Stimulated activated CD4-positive, alpha-beta T cell treated with anti-CD3 and anti-CD28 coated beads, Interleukin-4, amount 100 ng/mL, for 1 hour (primary cell): ENCODE results near the gene MAMDC2.

Source experiments
- DNase-seq: peaks from one replicate; pipeline ENCODE4 v3.0.0-alpha.2; 2020

MAMDC2 gene

GRCh38 chr9:70066874-70067273 lies 23.2 kb downstream of the MAMDC2 start:
- no peak for DNase-seq

- no peak for DNase-seq
These were observed 26.1 kb downstream of the MAMDC2 start for GRCh38 chr9:70069704-70070103.

- DNase-seq, result no peak
These were observed 29.5 kb downstream of the MAMDC2 start for GRCh38 chr9:70073193-70073592.

- DNase-seq, result no peak
These were observed 30.1 kb downstream of the MAMDC2 start for GRCh38 chr9:70073756-70074155.

- no peak for DNase-seq
These were observed 33.0 kb downstream of the MAMDC2 start for GRCh38 chr9:70076678-70077077.

DNA sequence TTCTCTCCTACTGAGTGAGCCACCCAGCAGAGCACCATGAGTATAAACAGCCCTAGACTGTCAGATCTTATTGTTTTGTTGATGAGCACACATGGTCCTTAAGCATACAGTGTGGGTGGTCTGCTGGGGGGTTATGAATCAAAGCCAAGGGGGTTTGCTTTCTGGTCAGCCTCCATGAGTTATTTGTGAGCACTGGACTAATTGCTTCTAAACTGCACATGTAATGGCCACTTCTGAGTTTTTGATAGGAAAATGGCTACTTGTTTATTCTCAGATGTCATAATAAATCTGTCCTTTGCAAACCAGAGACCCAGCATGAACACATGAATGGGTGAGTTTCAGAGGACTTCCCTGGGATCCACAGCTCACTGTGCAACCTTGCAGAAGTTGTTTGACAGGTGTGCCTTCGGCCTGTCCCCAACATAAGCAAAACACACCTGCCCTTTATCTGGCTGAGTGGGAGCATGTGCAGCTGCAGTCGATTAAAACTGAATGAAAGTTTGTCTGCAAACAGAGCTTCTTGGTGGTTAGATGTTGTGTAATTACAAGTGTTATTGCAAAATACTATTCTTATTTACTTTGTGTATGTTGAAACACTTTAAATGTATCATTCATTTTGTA lies 35.9 kb downstream of the MAMDC2 start:
- no peak for DNase-seq

GRCh38 chr9:70080481-70081119 lies 37.0 kb downstream of the MAMDC2 start:
- DNase-seq, result no peak

GRCh38 chr9:70081120-70081495 lies 37.5 kb downstream of the MAMDC2 start:
- no peak for DNase-seq

DNA sequence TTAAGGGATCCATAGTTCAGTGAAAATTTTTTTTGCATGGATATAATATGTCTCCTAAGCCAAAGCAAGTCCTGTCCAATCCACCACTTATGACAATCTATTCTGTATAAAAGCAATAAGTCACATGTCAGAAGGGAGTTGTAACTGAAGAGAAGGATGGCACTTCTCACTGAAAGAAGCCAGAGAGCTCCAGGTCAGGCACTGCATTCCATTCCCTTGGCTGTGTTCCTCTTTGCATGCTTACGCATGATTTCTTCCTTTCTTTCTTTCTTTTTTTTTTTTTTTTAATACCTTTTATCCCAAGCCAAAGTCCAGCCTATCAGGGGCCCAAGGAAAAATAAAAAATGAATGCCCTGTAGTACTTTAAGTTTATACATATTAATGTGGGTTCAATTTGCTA lies 39.8 kb downstream of the MAMDC2 start:
- DNase-seq, result no peak

DNA sequence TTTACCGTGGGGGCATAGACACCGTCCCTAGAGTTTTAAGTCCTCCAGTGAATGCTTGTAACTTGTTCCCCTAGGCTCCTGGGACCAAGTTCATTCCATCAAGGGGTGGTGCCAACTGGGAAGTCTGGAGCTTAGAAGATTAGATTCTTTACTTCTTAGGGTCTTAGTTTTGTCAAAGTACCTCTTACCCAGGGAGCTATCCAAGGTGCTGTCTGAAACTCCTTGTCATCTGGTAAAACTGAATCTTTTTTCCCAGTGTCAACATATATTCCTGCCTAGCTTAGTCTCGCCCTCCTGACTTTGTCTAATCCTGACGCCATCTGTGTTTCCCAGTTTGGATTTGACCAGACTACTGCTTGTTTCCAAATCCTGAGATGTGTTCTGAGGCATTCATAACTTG lies 41.6 kb downstream of the MAMDC2 start:
- DNase-seq, result no peak

GRCh38 chr9:70091103-70091502 lies 47.5 kb downstream of the MAMDC2 start:
- no peak for DNase-seq

DNA sequence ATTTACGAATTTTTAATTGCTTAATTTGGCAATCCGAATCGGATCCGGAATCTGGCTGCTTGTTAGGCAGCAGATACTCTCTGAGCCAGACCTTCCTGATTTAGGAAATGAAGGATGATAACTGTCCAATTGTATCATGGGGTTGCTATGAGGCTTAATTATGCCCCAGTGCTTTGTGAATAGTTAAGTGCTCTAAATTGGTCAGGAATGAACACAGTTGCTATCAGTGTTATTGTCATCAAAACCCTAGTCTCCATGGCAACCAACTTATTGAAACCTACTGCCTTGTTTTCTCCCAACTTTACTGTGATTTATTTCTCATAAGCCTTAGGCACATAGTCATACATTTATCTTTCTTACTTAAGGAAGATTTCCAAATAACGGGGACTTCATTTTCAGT lies 47.9 kb downstream of the MAMDC2 start:
- no peak for DNase-seq

DNA sequence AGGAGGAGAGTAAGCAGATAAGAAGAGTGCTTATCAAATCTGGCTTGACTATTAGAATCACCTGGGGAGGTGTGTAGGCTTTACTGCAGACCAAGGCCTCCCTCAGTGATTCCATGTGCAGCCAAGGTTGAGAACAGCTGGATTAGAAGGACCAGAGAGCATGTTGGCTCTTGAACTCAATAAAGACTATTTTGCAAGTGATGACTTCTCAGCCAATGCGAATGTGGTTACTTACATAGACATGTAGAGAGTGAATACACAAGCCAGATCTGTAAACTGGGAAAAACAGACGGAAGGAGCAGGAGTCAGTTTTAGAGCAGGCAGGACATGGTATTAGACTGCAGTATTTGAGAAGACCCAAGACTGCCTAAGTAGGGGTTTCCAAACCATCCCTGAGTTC lies 48.5 kb downstream of the MAMDC2 start:
- DNase-seq, result no peak

DNA sequence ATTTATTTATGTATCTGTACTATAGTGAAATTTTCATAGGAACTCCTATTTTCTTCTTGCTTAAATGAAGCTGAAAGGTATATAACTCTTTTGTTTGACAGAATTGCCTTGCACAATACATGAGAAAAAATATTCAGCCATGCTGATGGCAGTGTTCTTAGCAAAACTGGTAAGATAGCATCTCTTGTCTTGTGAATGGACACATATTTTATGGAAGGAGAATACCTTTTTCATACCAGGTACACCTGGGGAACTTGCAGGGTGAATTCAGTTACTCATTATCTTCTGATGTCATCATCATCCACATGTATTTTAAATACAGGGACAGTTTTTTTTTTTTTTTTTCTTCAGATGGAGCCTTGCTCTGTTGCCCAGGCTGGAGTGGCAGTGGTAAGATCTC lies 49.4 kb downstream of the MAMDC2 start:
- DNase-seq, result no peak

DNA sequence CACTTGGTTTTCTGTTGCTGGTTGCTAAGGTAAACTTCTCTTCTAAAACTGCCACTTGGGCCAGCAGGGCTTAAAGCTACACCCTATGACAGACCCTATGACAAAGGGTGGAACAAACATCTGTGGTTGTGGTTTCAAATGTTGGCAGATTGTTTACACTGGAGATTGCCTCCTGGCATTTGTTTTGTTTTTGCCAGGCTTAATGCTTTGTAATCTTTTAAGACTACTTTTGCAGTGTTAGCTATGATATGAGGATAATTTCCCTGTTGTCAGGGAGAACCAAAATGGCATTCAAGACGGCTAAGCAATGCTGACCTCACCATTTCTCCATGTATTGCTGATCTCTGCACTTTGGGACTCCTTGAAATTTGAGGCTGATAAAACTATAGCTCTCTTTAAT lies 50.3 kb downstream of the MAMDC2 start:
- no peak for DNase-seq

DNA sequence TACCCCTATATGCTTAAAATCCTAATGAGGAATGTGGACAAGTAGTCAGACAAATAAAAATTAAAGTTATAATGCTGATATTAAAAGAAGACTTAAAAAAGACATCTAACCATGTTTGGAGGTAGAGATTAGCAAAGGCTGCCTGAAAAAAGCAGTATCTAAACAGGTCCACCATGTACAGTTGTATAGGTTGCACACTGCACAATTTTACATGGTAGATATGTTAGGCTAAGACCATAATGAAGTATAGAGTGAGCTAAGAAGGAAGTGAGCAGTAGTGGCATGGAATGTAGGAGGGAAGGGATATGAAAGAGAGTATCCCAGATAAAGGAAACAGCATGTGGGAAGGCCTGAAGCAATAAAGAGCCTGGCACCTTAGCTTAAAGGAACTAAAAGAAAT lies 51.1 kb downstream of the MAMDC2 start:
- no peak for DNase-seq

DNA sequence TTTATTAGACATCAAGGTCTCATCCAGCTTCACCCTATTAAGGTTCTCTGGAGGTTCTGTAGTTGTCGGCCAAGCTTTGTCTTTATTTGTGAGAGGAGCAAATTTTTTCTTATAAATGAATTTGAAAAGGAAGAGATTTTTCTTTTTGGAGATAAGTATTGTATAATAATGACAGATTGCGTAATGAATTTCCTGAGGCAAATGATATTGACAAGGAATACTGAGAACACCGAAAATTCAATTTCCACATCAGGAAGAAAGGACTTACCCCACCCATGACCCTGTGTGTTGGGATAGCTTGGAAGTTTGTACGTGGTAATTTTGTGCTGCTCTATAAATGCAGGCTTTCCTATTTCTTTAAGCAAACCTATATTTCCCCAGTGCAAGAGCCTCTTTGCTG lies 53.5 kb downstream of the MAMDC2 start:
- DNase-seq, result no peak

GRCh38 chr9:70100362-70100761 lies 56.7 kb downstream of the MAMDC2 start:
- no peak for DNase-seq

DNA sequence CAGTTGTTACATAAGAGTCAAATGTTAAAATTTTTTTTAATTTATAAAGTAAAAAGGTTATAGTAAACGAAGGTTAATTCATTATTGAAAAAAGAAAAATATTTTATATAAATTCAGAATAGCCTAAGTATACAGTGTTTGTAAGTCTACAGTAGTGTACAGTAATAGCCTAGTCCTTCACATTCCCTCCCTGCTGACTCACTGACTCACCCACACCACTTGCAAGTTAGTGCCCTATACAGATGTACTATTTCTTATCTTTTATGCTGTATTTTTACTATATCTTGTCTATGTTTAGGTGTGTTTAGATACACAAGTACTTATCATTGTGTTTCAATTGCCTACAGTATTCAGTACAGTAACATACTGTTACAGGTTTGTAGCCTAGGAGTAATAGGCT lies 57.6 kb downstream of the MAMDC2 start:
- no peak for DNase-seq

DNA sequence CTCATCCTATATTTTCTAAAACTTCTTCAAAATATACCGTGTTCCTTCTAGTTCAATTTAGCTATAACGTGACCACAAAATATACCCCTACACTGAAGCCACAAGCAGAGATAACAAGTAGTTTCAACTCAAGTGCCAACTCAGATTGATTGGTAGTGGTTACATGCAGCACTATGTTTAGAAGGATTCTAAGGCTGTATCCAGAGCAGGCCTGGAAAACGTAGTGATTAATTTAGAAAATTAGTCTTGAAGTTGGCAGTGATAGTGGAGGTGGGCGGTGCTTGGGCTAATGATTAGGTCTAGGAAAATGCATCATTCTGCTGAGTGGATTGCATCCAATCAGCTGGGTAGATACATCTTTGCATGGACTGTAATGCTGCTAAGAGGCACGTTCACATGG lies 61.5 kb downstream of the MAMDC2 start:
- DNase-seq, result no peak

GRCh38 chr9:70106571-70106970 lies 62.9 kb downstream of the MAMDC2 start:
- no peak for DNase-seq

GRCh38 chr9:70107558-70107957 lies 63.9 kb downstream of the MAMDC2 start:
- DNase-seq, result no peak

- no peak for DNase-seq
These were observed 64.5 kb downstream of the MAMDC2 start for GRCh38 chr9:70108181-70108580.

- DNase-seq, result no peak
These were observed 66.8 kb downstream of the MAMDC2 start for GRCh38 chr9:70110194-70111041.
